Breast epithelium (tissue), 3 donors: ENCODE measurements around the gene SNUPN.

Source experiments
- CTCF ChIP-seq, 3 donors: fragments of 450-650 bp; IDR thresholded peaks; one replicate each; pipeline ENCODE4 v1.5.1; 2016 to 2017; ENCODE audit warnings: antibody characterized with exemption in 3 of 3, mild to moderate bottlenecking in 3 of 3, moderate library complexity in 3 of 3
- POLR2A ChIP-seq: fragments of 450-650 bp; IDR thresholded peaks from one replicate; pipeline ENCODE4 v1.6.1; 2016; ENCODE audit warnings: antibody characterized with exemption, mild to moderate bottlenecking, moderate library complexity
- POLR2AphosphoS5 ChIP-seq, 3 donors: sonication (generic); formaldehyde crosslinking; IDR thresholded peaks; one replicate each; pipeline ENCODE4 v1.6.1; 2017; ENCODE audit warnings: antibody characterized with exemption in 3 of 3

GRCh38 chr15:75631935-75632334 is 6.4 kb upstream of the SNUPN start:
- TF ChIP-seq CTCF (IDR thresholded peaks at IDR 0.05), result no peak
- no peak for TF ChIP-seq POLR2A
- TF ChIP-seq POLR2AphosphoS5 (IDR thresholded peaks at IDR 0.05), result no peak
